PFSK-1 (cell line): ENCODE results near the gene WWC2.

ENCODE experiments used
- FOXP2 ChIP-seq: optimal IDR thresholded peaks from 2 replicates; pipeline ENCODE3; 2011; ENCODE audit warnings: borderline replicate concordance, control low read depth, inconsistent platforms; ENCODE audit not compliant: insufficient read depth; ENCODE audit errors: extremely low read length, extremely low read depth
- POLR2AphosphoS5 ChIP-seq: IDR thresholded peaks from 2 replicates; pipeline ENCODE4 v1.6.1; 2012; ENCODE audit warnings: low read depth, mild to moderate bottlenecking, control low read depth, low read length, moderate library complexity
- REST ChIP-seq, 2 experiments: IDR thresholded peaks; 2 replicates each; pipeline versions ENCODE4 v1.6.1 to v1.8.0; 2011 to 2012; ENCODE audit warnings: low read depth in 2 of 2, low read length in 2 of 2, control low read depth in 1 of 2, inconsistent platforms in 1 of 2, mild to moderate bottlenecking in 1 of 2, moderate library complexity in 1 of 2; ENCODE audit not compliant: insufficient read depth in 1 of 2
- SIN3A ChIP-seq: IDR thresholded peaks from 2 replicates; pipeline ENCODE4 v1.6.1; 2012; ENCODE audit warnings: mild to moderate bottlenecking, low read length, moderate library complexity, borderline replicate concordance; ENCODE audit not compliant: insufficient read depth
- TAF1 ChIP-seq: IDR thresholded peaks from 2 replicates; pipeline ENCODE4 v1.6.1; 2012; ENCODE audit warnings: low read length, control low read depth, borderline replicate concordance; ENCODE audit not compliant: insufficient read depth

Gene WWC2

GRCh38 chr4:183161630-183162029 lies 62.6 kb downstream of the WWC2 start:
- TF ChIP-seq TAF1 = no peak
- TF ChIP-seq POLR2AphosphoS5 = no peak
- TF ChIP-seq FOXP2 = no peak
- TF ChIP-seq REST (IDR thresholded peaks at IDR 0.05; ENCODE audit: insufficient read depth in 1 of 2, low read depth in 2 of 2, low read length in 2 of 2) = no peak
- TF ChIP-seq SIN3A = no peak

GRCh38 chr4:183163135-183163534 lies 64.1 kb downstream of the WWC2 start:
- TF ChIP-seq TAF1 = no peak
- no peak for TF ChIP-seq POLR2AphosphoS5
- TF ChIP-seq REST (IDR thresholded peaks at IDR 0.05; ENCODE audit: insufficient read depth in 1 of 2, low read depth in 2 of 2, low read length in 2 of 2) = no peak
- TF ChIP-seq FOXP2 = no peak
- no peak for TF ChIP-seq SIN3A

GRCh38 chr4:183164963-183165362 lies 65.9 kb downstream of the WWC2 start:
- TF ChIP-seq TAF1 = no peak
- TF ChIP-seq REST (IDR thresholded peaks at IDR 0.05; ENCODE audit: insufficient read depth in 1 of 2, low read depth in 2 of 2, low read length in 2 of 2) = no peak
- TF ChIP-seq POLR2AphosphoS5 = no peak

- TF ChIP-seq FOXP2 = no peak
Measured at GRCh38 chr4:183165376-183165775, 66.3 kb downstream of the WWC2 start.

- TF ChIP-seq POLR2AphosphoS5 = no peak
- TF ChIP-seq TAF1 = no peak
- TF ChIP-seq SIN3A = no peak
- no peak for TF ChIP-seq REST (IDR thresholded peaks at IDR 0.05; ENCODE audit: insufficient read depth in 1 of 2, low read depth in 2 of 2, low read length in 2 of 2)
- TF ChIP-seq FOXP2 = no peak
Measured at GRCh38 chr4:183170894-183171293, 71.8 kb downstream of the WWC2 start.
